WTC11 (cell line): ENCODE data around the gene CST9L.

Experiments used
- CTCF ChIP-seq: fragments of 200-600 bp; IDR thresholded peaks from 2 replicates; pipeline ENCODE4 v1.8.0; 2022; ENCODE audit warnings: antibody characterized with exemption
- USF2 ChIP-seq: sonication (generic); formaldehyde crosslinking; IDR thresholded peaks from 2 replicates; pipeline ENCODE4 v1.8.1; 2023; ENCODE audit warnings: mild to moderate bottlenecking, missing genetic modification reagents, moderate library complexity
- ZBTB43 ChIP-seq: sonication (generic); formaldehyde crosslinking; IDR thresholded peaks from 2 replicates; pipeline ENCODE4 v1.8.1; 2023; ENCODE audit warnings: mild to moderate bottlenecking, missing genetic modification reagents
- ZNF121 ChIP-seq: sonication (generic); formaldehyde crosslinking; IDR thresholded peaks from 2 replicates; pipeline ENCODE4 v1.8.0; 2023; ENCODE audit warnings: missing genetic modification reagents

GRCh38 chr20:23566199-23566932 lies 1.9 kb downstream of the CST9L start:
- TF ChIP-seq ZBTB43 (no peak), CTCF (no peak), ZNF121 (CRISPR knock-in tag) (no peak), USF2 (no peak)
